Uterus (tissue), 4 donors: ENCODE results near the gene ERCC3. TPM values are rescaled to one million over a fixed set of nuclear protein-coding genes. Genes with fewer than 3 reads are reported as not detected.

Experiments
- DNase-seq, 2 donors: peaks; one replicate each; pipeline ENCODE4 v3.0.0-alpha.2; 2019 to 2020
- H3K27ac ChIP-seq, 2 donors: fragments of 200-600 bp; sonication (generic); 1 replicate in 1 of 2; 2 replicates in 1 of 2; pipeline ENCODE4 v1.5.1; 2016 to 2018
- H3K27me3 ChIP-seq, 2 donors: fragments of 200-600 bp; sonication (generic); one replicate each; pipeline ENCODE4 v1.5.1; 2018 to 2019; ENCODE audit warnings: control low read depth in 1 of 2
- H3K36me3 ChIP-seq, 2 donors: fragments of 200-600 bp; sonication (generic); one replicate each; pipeline ENCODE4 v1.5.1; 2019; ENCODE audit warnings: control low read depth in 1 of 2
- H3K4me1 ChIP-seq, 2 donors: fragments of 200-600 bp; sonication (generic); one replicate each; pipeline ENCODE4 v1.5.1; 2018 to 2019; ENCODE audit warnings: control low read depth in 1 of 2
- H3K4me3 ChIP-seq, 2 donors: fragments of 200-600 bp; sonication (generic); 1 replicate in 1 of 2; 2 replicates in 1 of 2; pipeline ENCODE4 v1.5.1; 2018 to 2019; ENCODE audit warnings: mild to moderate bottlenecking in 1 of 2
- H3K9me3 ChIP-seq, 2 donors: fragments of 200-600 bp; sonication (generic); one replicate each; pipeline ENCODE4 v1.5.1; 2019; ENCODE audit warnings: control low read depth in 1 of 2
- POLR2A ChIP-seq, 2 donors: fragments of 450-650 bp; IDR thresholded peaks; one replicate each; pipeline ENCODE4 v1.6.1; 2016; ENCODE audit warnings: antibody characterized with exemption in 2 of 2, mild to moderate bottlenecking in 1 of 2, moderate library complexity in 1 of 2
- intact Hi-C: fragments of 100-400 bp; cut with DNase I; formaldehyde crosslinking; loops from one replicate; pipeline ENCODE4 v1.15.1; 2023; ENCODE audit warnings: low total_unique reads
- total RNA-seq, 4 donors: library from RNA; depleted of rRNA in 3 of 4; stranded (reverse); fragments of >200 nt in 3 of 4; gene quantifications; one replicate each; pipeline versions ENCODE4 v1.1.0 to v1.2.4, GENCODE V29; 2014 to 2023
- TF ChIP-seq, protein P1 (sequence below), 4 experiments: fragments of 200-600 bp in 2 of 4; fragments of 450-650 bp in 2 of 4; sonication (generic) in 2 of 4; IDR thresholded peaks; one replicate each; pipeline ENCODE4 v1.5.1; 2016 to 2019; ENCODE audit warnings: antibody characterized with exemption in 4 of 4, mild to moderate bottlenecking in 2 of 4, moderate library complexity in 1 of 4
- donor health status: DM: yes; HTN: yes; CAD: no.

ERCC3 gene
- total RNA-seq, 4 donors from 2014 or later: 47.6 to 153 (median 57.5) TPM

GRCh38 chr2:127220102-127220767 lies 73.7 kb downstream of the ERCC3 start, which contains the start of gene CYP27C1:
TSS of gene CYP27C1 (minus strand) at chr2:127220299. CDS start at chr2:127220270, 29 bp downstream.
- Histone ChIP-seq H3K9me3 (no peaks in the 10 kb centered on the region), H3K27ac (peak within 1 kb of the TSS in 1 of 2 donors; percentile 19), H3K4me1 (peaks cover 0 to 17% of the 10 kb centered on the region in 2 donors), H3K27me3 (peaks cover 6 to 7% of the 10 kb centered on the region in 2 donors), H3K4me3 (peak within 1 kb of the TSS; percentile 22 to 35), H3K36me3 (no peaks in the 10 kb centered on the region)
- TF ChIP-seq POLR2A (IDR thresholded peaks at IDR 0.05): no peak
- TF ChIP-seq, protein P1, sequence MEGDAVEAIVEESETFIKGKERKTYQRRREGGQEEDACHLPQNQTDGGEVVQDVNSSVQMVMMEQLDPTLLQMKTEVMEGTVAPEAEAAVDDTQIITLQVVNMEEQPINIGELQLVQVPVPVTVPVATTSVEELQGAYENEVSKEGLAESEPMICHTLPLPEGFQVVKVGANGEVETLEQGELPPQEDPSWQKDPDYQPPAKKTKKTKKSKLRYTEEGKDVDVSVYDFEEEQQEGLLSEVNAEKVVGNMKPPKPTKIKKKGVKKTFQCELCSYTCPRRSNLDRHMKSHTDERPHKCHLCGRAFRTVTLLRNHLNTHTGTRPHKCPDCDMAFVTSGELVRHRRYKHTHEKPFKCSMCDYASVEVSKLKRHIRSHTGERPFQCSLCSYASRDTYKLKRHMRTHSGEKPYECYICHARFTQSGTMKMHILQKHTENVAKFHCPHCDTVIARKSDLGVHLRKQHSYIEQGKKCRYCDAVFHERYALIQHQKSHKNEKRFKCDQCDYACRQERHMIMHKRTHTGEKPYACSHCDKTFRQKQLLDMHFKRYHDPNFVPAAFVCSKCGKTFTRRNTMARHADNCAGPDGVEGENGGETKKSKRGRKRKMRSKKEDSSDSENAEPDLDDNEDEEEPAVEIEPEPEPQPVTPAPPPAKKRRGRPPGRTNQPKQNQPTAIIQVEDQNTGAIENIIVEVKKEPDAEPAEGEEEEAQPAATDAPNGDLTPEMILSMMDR (IDR thresholded peaks at IDR 0.05): no peak
- intact Hi-C loops: no loop called here
- no peak for DNase-seq

- intact Hi-C loops: no loop called here
- TF ChIP-seq, protein P1 (IDR thresholded peaks at IDR 0.05): no peak
- no peak for TF ChIP-seq POLR2A (IDR thresholded peaks at IDR 0.05)
- H3K27ac ChIP-seq: peak overlapping the region in 1 of 2 donors; percentile 19
- H3K36me3 ChIP-seq: no peaks in the 10 kb centered on the region
- no peaks in the 10 kb centered on the region for H3K9me3 ChIP-seq
- peak in 1 of 2 donors; percentile 32 for DNase-seq
- peak overlapping the region; percentile 22 to 35 for H3K4me3 ChIP-seq
- peaks cover 0 to 17% of the 10 kb centered on the region in 2 donors for H3K4me1 ChIP-seq
- H3K27me3 ChIP-seq: peaks cover 6 to 7% of the 10 kb centered on the region in 2 donors
Measured at GRCh38 chr2:127219171-127220070, 74.5 kb downstream of the ERCC3 start.

GRCh38 chr2:127218812-127219170 lies 75.2 kb downstream of the ERCC3 start:
- intact Hi-C loops: no loop called here

GRCh38 chr2:127217470-127218325 lies 76.2 kb downstream of the ERCC3 start:
- DNase-seq: no peak
- TF ChIP-seq, protein P1 (IDR thresholded peaks at IDR 0.05): no peak
- no peak for TF ChIP-seq POLR2A (IDR thresholded peaks at IDR 0.05)
- Histone ChIP-seq H3K27me3 (peaks cover 6 to 7% of the 10 kb centered on the region in 2 donors), H3K9me3 (no peaks in the 10 kb centered on the region), H3K27ac (no peak overlapping the region), H3K4me1 (peaks cover 0 to 17% of the 10 kb centered on the region in 2 donors), H3K4me3 (no peak overlapping the region), H3K36me3 (no peaks in the 10 kb centered on the region)
- intact Hi-C loops: no loop called here

More at GRCh38 chr2:127218812-127219170, 75.2 kb downstream of the ERCC3 start:
- peak overlapping the region; percentile 22 to 35 for H3K4me3 ChIP-seq
- no peak for TF ChIP-seq POLR2A (IDR thresholded peaks at IDR 0.05)
- TF ChIP-seq, protein P1 (IDR thresholded peaks at IDR 0.05): no peak
- peaks cover 0 to 17% of the 10 kb centered on the region in 2 donors for H3K4me1 ChIP-seq
- peaks cover 6 to 7% of the 10 kb centered on the region in 2 donors for H3K27me3 ChIP-seq
- H3K36me3 ChIP-seq: no peaks in the 10 kb centered on the region
- H3K9me3 ChIP-seq: no peaks in the 10 kb centered on the region
- peak overlapping the region in 1 of 2 donors; percentile 19 for H3K27ac ChIP-seq
- DNase-seq: no peak
